HG02642 (cell line): ENCODE results near the gene FKBP8.
"Not testable (repeated sequence)": the region's sequence is repeated elsewhere in the genome, so short reads cannot be mapped to it uniquely, and the experiment has no call there.

Source experiments
- ATAC-seq: cut with Tn5 transposase; IDR thresholded peaks from one replicate; pipeline ENCODE4 v1.9.1; 2021; ENCODE audit warnings: mild to moderate bottlenecking; ENCODE audit not compliant: unreplicated experiment, poor library complexity

FKBP8 gene

GRCh38 chr19:18562086-18562485, 18.7 kb upstream of the FKBP8 start:
- no peak for ATAC-seq

DNA sequence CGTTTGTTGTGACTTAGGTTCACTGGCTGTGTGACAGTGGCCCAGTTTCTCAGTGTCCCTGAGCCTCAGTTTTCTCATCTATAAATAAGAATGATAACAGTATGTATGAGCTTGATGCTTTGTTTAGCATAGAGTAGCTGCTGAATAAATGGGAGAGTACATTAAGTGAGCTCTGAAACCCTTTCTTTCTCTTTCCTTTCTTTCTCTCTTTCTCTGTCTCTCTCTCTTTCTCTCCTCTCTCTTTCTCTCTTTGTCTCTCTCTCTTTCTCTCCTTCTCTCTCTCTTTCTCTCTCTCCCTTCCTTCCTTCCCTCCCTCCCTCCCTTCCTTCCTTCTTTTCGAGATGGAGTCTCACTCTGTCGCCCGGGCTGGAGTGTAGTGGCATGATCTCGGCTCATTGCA, 16.3 kb upstream of the FKBP8 start:
- no peak for ATAC-seq

GRCh38 chr19:18558604-18559003, 15.2 kb upstream of the FKBP8 start:
- ATAC-seq = no peak

- no peak for ATAC-seq
These were observed 14.8 kb upstream of the FKBP8 start for GRCh38 chr19:18558202-18558555.

GRCh38 chr19:18557411-18558201, 14.2 kb upstream of the FKBP8 start, which contains the start of gene KXD1:
Gene KXD1 (plus strand): TSS chr19:18557870. CDS start chr19:18562057, 4,187 bp downstream.
- peak; percentile 94 for ATAC-seq

DNA sequence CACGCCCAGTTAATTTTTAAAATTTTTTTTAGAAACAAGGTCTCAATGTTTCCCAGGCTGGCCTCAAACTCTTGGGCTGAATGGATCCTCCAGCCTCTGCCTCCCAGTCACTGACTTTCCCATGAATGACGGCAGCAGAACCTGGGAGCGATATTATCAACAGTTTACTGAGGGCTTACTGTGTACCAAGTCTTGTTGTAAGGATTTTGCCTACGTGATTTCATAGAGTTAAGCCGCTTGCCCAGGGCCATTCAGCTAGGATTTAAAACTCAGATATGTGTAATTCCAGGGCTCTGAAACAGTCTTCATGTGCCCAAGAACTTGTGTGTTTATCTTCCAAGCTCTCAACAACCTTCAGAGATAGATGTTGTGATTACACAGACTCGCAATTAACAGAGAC, 8.3 kb upstream of the FKBP8 start:
- ATAC-seq = no peak

DNA sequence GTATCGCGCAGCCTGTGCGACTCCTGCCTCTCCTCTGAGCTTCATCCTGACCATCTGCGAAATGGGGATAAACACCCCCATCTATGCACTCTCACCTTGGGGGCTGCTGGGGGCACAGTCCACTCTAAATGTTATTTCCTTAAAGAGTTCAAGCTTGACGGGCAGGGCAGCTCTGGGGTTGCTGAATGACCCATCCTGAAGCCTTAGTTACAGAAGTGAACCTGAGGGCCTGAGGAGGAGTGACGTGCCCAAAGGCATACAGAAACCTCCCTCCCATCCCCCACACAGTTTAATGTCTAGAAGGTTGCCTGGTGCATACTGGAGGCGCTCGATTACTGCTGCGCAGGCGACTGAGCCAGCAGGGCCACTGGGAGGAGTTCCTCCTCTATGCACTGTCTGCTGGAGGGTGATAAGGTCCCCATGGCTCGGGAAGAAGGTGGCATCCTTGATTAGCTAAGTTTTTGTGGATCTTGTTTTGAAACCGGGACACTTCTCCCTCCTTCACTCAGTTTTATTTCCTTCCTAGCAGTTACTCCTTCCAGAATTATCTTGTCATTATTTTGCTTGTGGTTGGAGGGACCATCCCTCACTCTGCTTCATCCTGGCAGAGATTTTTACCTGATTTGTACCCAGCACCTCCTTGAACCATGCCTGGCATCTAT, 572 bp upstream of the FKBP8 start:
- peak; percentile 60 for ATAC-seq

GRCh38 chr19:18541992-18542940, 1.1 kb downstream of the FKBP8 start:
- ATAC-seq = no peak

GRCh38 chr19:18541258-18541991, 1.9 kb downstream of the FKBP8 start:
- no peak for ATAC-seq

GRCh38 chr19:18540200-18540599, 3.2 kb downstream of the FKBP8 start:
- not testable (repeated sequence) for ATAC-seq

DNA sequence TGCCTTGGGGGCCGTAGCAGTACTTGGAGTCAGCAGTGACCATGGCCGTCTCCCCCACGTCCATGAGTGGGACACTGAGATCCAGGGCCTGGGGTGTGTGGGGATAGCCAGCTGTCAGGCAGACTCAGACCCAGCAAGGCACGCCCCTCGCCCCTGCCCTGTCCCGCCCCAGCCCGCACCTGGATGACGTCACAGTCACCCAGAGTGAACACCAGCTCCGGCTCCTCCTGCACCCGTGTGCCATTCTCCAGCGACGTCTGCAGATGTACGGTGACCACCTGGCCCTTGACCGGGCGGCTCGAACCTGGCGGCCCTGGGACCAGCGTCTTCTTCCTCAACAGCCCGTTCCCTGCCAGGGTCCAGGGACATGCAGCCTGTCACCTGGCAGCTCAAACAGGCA, 4.0 kb downstream of the FKBP8 start:
- ATAC-seq = no peak

DNA sequence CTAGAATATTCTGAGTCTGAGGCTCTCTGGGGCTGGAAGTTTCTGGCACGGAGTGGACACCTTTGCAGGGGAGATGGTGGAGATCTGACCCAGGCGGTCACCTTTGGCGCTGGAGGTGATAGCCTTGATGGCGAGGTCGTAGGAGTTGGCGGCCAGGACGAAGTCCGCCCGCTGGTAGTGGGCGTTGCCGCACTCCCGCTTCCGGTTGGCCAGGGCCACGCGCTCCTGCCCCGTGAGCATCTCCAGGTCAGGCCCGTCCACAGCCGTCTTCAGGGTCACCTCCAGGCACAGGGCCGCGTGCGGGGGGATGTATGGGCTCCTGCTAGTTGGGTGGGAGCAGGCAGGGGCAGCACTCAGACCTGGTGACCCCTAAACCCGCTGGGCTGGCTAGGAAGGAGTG, 5.3 kb downstream of the FKBP8 start:
- ATAC-seq = no peak

DNA sequence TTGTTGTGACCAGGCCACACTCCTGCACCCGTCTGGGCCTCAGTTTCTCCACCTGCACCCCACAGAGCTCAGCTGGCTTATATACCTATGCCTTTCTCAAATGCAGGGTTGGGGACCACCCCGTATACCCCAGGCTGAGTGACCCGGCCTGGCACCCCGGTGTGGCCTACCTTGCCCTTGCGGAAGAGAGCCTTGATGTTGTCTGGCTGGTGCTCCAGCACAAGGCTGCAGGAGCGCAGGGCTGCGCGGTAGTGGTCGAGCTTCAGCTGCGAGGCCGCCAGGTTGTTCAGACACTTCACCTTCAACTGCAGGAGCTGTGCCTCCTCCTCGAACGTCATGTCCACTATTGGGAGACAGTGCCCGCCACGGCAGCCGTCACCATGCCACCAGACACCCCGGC, 5.9 kb downstream of the FKBP8 start:
- ATAC-seq = no peak

GRCh38 chr19:18536475-18536874, 6.9 kb downstream of the FKBP8 start:
- no peak for ATAC-seq

GRCh38 chr19:18533058-18533457, 10.3 kb downstream of the FKBP8 start:
- no peak for ATAC-seq

- ATAC-seq = no peak
These were observed 11.0 kb downstream of the FKBP8 start for GRCh38 chr19:18532168-18532890.

DNA sequence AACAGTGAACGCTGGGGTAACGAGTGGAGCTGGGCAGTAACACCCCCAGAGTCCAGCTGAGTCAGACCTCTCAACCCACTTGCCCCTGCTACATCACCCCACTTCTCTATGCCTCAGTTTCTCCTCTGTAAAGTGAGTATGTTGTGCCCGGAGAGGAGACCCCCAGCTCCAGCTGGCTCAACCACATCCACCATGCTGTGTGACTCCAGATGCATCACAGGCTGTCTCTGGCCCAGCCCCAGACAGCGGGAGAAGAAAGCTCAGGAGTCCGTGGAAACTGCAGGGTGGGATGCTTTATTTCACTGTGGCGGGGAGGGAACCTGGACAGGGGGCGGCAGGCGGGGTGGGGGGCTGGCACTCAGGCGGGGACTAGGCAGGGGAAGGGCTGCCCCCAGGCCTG, 11.9 kb downstream of the FKBP8 start:
- no peak for ATAC-seq

DNA sequence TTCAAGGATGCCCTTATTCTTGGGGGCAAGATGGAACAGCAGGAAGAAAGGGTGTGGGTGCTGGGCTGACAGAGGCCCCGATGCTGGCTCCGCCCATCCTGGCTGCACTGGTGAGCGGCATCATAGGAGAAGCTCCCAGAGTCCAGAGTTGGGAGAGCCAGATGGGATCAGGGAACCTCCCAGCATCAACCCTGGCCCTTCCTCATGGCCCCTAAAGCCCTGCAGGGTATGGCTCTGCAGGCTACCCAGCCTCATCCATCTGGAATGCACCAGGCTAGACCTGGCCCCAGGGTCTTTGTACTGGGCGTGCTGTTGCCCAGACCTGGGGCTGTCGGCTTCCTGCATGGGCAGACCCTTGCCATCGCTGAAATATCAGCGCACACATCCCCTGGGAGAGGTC, 13.6 kb downstream of the FKBP8 start:
- ATAC-seq = no peak

- ATAC-seq = no peak
These were observed 17.1 kb downstream of the FKBP8 start for GRCh38 chr19:18526316-18526715.

GRCh38 chr19:18523841-18524240, 19.5 kb downstream of the FKBP8 start:
- ATAC-seq = no peak
